ENCODE results near the gene CDC45. TPM values are rescaled to one million over a fixed set of nuclear protein-coding genes. Genes with fewer than 3 reads are reported as not detected.

The CDC45 gene
- total RNA-seq, 4 donors from 2014 or later = 3.2 to 28.9 (median 7.5) TPM; not detected in 1

DNA sequence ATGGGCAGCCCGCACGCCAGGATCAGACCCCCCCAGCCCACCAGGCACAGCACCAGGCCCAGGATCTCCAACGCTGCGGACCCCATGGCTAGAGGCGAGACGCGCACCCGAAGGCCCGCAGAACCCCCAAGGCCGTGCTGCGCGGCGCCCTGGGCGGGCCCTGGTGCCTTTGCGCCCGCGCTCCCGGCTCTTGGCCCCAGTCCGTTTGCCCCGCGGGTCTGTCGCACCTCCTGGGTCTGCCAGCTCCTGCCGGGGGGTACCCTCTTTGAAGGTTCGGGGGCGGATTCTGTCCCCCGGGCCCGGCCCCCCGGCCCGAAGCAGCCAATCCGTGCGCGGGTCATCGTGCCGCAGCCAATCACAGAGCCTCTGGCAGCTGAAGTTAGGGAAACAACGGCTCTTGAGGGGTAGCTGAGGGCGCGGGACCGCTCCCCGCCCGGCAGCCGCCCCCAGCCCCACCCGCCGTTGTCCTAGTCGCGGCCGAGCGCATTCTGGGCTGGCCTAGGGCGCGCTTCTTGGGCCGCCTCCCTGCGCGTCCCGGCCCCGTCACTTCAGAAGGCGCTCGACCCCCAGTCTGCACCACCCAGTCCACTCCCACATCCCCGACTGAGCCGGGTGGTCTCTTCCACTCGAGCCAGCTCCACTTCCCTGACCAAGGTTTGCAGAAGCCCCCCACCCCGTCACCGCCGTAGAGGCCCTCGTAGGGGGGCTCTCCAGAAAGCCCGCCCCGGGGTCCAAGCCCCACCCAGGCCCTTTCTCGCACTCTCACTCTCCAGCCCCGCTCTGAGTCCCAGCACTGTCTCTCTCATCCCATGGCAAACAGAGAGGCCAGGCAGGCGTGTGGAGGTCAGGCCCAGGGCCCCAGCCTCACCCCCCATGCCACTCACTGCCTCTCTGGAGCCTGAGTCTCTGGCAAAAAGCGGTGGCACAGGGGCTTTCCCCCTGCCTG, 44.7 kb downstream of the CDC45 start, which contains the start of gene CLDN5:
Gene CLDN5, minus strand, starts transcription at position 241 of the 946 bp plus-strand sequence. Its CDS starts 155 bp downstream, at position 86.
- Histone ChIP-seq H3K4me3 (peak within 1 kb of the TSS; percentile 15 to 48 (median 35)), H3K27ac (peak within 1 kb of the TSS; percentile 1 to 61 (median 38)), H3K27me3 (peaks cover 0 to 13% of the 10 kb centered on the region in 2 donors), H3K9me3 (no peaks in the 10 kb centered on the region), H3K4me1 (peaks cover 0 to 18% (median 7%) of the 10 kb centered on the region in 4 donors), H3K36me3 (no peaks in the 10 kb centered on the region)
- TF ChIP-seq CTCF (IDR thresholded peaks at IDR 0.05) = no peak
- TF ChIP-seq POLR2A (IDR thresholded peaks at IDR 0.05) = no peak
- peak in 1 of 3 donors; percentile 47 for DNase-seq

- no peaks in the 10 kb centered on the region for H3K36me3 ChIP-seq
- H3K27ac ChIP-seq = peak overlapping the region in 3 of 4 donors; percentile 22 to 61 (median 49)
- peak overlapping the region in 2 of 4 donors; percentile 43 to 48 for H3K4me3 ChIP-seq
- H3K27me3 ChIP-seq = peaks cover 0 to 13% of the 10 kb centered on the region in 2 donors
- TF ChIP-seq POLR2A (IDR thresholded peaks at IDR 0.05) = no peak
- no peak for TF ChIP-seq CTCF (IDR thresholded peaks at IDR 0.05)
- H3K9me3 ChIP-seq = no peaks in the 10 kb centered on the region
- DNase-seq = peak in 1 of 3 donors; percentile 41
- H3K4me1 ChIP-seq = peaks cover 0 to 18% (median 7%) of the 10 kb centered on the region in 4 donors
These were observed 45.5 kb downstream of the CDC45 start for GRCh38 chr22:19525116-19525660.

- Histone ChIP-seq H3K4me1 (peaks cover 0 to 18% (median 7%) of the 10 kb centered on the region in 4 donors), H3K4me3 (no peak overlapping the region), H3K27me3 (peaks cover 0 to 13% of the 10 kb centered on the region in 2 donors), H3K36me3 (no peaks in the 10 kb centered on the region), H3K9me3 (no peaks in the 10 kb centered on the region), H3K27ac (peak overlapping the region in 1 of 4 donors; percentile 61)
- DNase-seq = no peak
- TF ChIP-seq CTCF (IDR thresholded peaks at IDR 0.05) (no peak), POLR2A (IDR thresholded peaks at IDR 0.05) (no peak)
These were observed 45.9 kb downstream of the CDC45 start for GRCh38 chr22:19525666-19526065.

- no peaks in the 10 kb centered on the region for H3K9me3 ChIP-seq
- no peak for TF ChIP-seq POLR2A (IDR thresholded peaks at IDR 0.05)
- no peak for TF ChIP-seq CTCF (IDR thresholded peaks at IDR 0.05)
- no peak overlapping the region for H3K4me3 ChIP-seq
- no peak overlapping the region for H3K27ac ChIP-seq
- peak in 1 of 3 donors; percentile 21 for DNase-seq
- peaks cover 0 to 13% of the 10 kb centered on the region in 2 donors for H3K27me3 ChIP-seq
- H3K36me3 ChIP-seq = no peaks in the 10 kb centered on the region
- peaks cover 0 to 18% (median 7%) of the 10 kb centered on the region in 4 donors for H3K4me1 ChIP-seq
These were observed 46.5 kb downstream of the CDC45 start for GRCh38 chr22:19526076-19526701.

GRCh38 chr22:19526702-19527111, 47.0 kb downstream of the CDC45 start:
- H3K27me3 ChIP-seq = peaks cover 0 to 13% of the 10 kb centered on the region in 2 donors

More at GRCh38 chr22:19526702-19527111, 47.0 kb downstream of the CDC45 start:
- H3K4me3 ChIP-seq = no peak overlapping the region
- H3K4me1 ChIP-seq = peaks cover 0 to 18% (median 7%) of the 10 kb centered on the region in 4 donors
- H3K9me3 ChIP-seq = no peaks in the 10 kb centered on the region
- DNase-seq = peak in 1 of 3 donors; percentile 31
- TF ChIP-seq POLR2A (IDR thresholded peaks at IDR 0.05) (no peak), CTCF (IDR thresholded peaks at IDR 0.05) (no peak)
- no peak overlapping the region for H3K27ac ChIP-seq
- no peaks in the 10 kb centered on the region for H3K36me3 ChIP-seq
